IPS DF 4.7 (cell line): ENCODE measurements around the gene GATA2.

ENCODE experiments used
- DNase-seq: peaks from one replicate; pipeline ENCODE4 v3.0.0-alpha.2; 2013; ENCODE audit warnings: low spot score; ENCODE audit errors: extremely low read depth

GATA2 gene

GRCh38 chr3:128502712-128503111 is 9.7 kb upstream of the GATA2 start:
- no peak for DNase-seq

- no peak for DNase-seq
These were observed 8.4 kb upstream of the GATA2 start for GRCh38 chr3:128501431-128501830.

GRCh38 chr3:128500556-128500955 is 7.6 kb upstream of the GATA2 start:
- no peak for DNase-seq

- DNase-seq, result no peak
These were observed 6.8 kb upstream of the GATA2 start for GRCh38 chr3:128499724-128500275.

- no peak for DNase-seq
These were observed 6.0 kb upstream of the GATA2 start for GRCh38 chr3:128498901-128499530.

GRCh38 chr3:128498127-128498626 is 5.2 kb upstream of the GATA2 start:
- no peak for DNase-seq

GRCh38 chr3:128497305-128498126 is 4.5 kb upstream of the GATA2 start:
- no peak for DNase-seq

- no peak for DNase-seq
These were observed 3.8 kb upstream of the GATA2 start for GRCh38 chr3:128496602-128497304.

GRCh38 chr3:128496019-128496601 is 3.1 kb upstream of the GATA2 start:
- no peak for DNase-seq

- no peak for DNase-seq
These were observed 2.5 kb upstream of the GATA2 start for GRCh38 chr3:128495435-128495970.

- no peak for DNase-seq
These were observed 1.3 kb upstream of the GATA2 start for GRCh38 chr3:128494367-128494650.

GRCh38 chr3:128493570-128494366 is 767 bp upstream of the GATA2 start:
- no peak for DNase-seq

GRCh38 chr3:128491941-128492670 is 895 bp downstream of the GATA2 start:
- DNase-seq, result no peak

GRCh38 chr3:128491691-128491940 is 1.4 kb downstream of the GATA2 start:
- no peak for DNase-seq

- DNase-seq, result no peak
These were observed 1.9 kb downstream of the GATA2 start for GRCh38 chr3:128490915-128491690.

GRCh38 chr3:128490650-128490914 is 2.4 kb downstream of the GATA2 start:
- no peak for DNase-seq

GRCh38 chr3:128489927-128490649 is 2.9 kb downstream of the GATA2 start:
- DNase-seq, result no peak

- DNase-seq, result no peak
These were observed 3.4 kb downstream of the GATA2 start for GRCh38 chr3:128489674-128489926.

GRCh38 chr3:128488991-128489673 is 3.9 kb downstream of the GATA2 start:
- DNase-seq, result no peak
